Measurements from ENCODE around the gene CCM2.

- peak; percentile 69 for TF ChIP-seq CTCF (IDR thresholded peaks at IDR 0.05; ENCODE audit: borderline replicate concordance, extremely low read depth, low read length, poor library complexity, severe bottlenecking)
- TF ChIP-seq EZH2 (IDR thresholded peaks at IDR 0.05; ENCODE audit: borderline replicate concordance, low read depth, low read length, severe bottlenecking), result no peak
These were observed 26.2 kb upstream of the CCM2 start for GRCh38 chr7:44973610-44974401.

All from DND-41 (cell line).